GM12878 (cell line): ENCODE data around the gene ATP7B.

Experiments
- EZH2 ChIP-seq: IDR thresholded peaks from 2 replicates; pipeline ENCODE4 v1.6.1; 2012; ENCODE audit warnings: low read depth, mild to moderate bottlenecking, control low read depth, inconsistent platforms, low read length, borderline replicate concordance; ENCODE audit not compliant: control insufficient read depth
- GABPA ChIP-seq: IDR thresholded peaks from 2 replicates; pipeline ENCODE4 v1.6.1; 2014; ENCODE audit warnings: antibody characterized with exemption, low read depth, mild to moderate bottlenecking, inconsistent platforms
- POLR2A ChIP-seq: IDR thresholded peaks from 2 replicates; pipeline ENCODE4 v1.6.1; 2011; ENCODE audit warnings: low read depth, mild to moderate bottlenecking, low read length
- POLR2AphosphoS5 ChIP-seq: IDR thresholded peaks from 2 replicates; pipeline ENCODE4 v1.6.1; 2011; ENCODE audit warnings: mild to moderate bottlenecking, low read length, inconsistent platforms
- RAD21 ChIP-seq: IDR thresholded peaks from 2 replicates; pipeline ENCODE4 v1.6.1; 2011; ENCODE audit warnings: mild to moderate bottlenecking, low read depth, low read length, moderate library complexity; ENCODE audit not compliant: insufficient read depth
- RFX5 ChIP-seq: IDR thresholded peaks from 2 replicates; pipeline ENCODE4 v1.6.1; 2011; ENCODE audit warnings: low read depth, low read length, improper control_type of control experiment
- SIX5 ChIP-seq: IDR thresholded peaks from 2 replicates; pipeline ENCODE4 v1.6.1; 2011; ENCODE audit warnings: mild to moderate bottlenecking, low read depth, low read length, moderate library complexity; ENCODE audit not compliant: severe bottlenecking
- SUZ12 ChIP-seq: fragments of 200-600 bp; sonication (generic); IDR thresholded peaks from one replicate; pipeline ENCODE4 v1.6.1; 2018; ENCODE audit warnings: antibody characterized with exemption, mild to moderate bottlenecking; ENCODE audit not compliant: unreplicated experiment
- YY1 ChIP-seq: IDR thresholded peaks from 2 replicates; pipeline ENCODE4 v1.6.1; 2011; ENCODE audit warnings: low read depth, mild to moderate bottlenecking, low read length
- ZBED1 ChIP-seq: IDR thresholded peaks from 2 replicates; pipeline ENCODE4 v1.6.1; 2016; ENCODE audit warnings: borderline replicate concordance
- TF ChIP-seq, protein P1 (sequence below), 3 experiments: IDR thresholded peaks in 2 of 3; conservative IDR thresholded peaks in 1 of 3; 2 replicates each; pipeline ENCODE4 v1.5.1; 2011; ENCODE audit warnings: low read depth in 3 of 3, low read length in 3 of 3, mild to moderate bottlenecking in 3 of 3, control low read depth in 2 of 3, moderate library complexity in 2 of 3, inconsistent platforms in 1 of 3, mixed read lengths in 1 of 3; ENCODE audit not compliant: control insufficient read depth in 2 of 3, insufficient read depth in 1 of 3; ENCODE audit errors: extremely low read depth in 1 of 3
- TF ChIP-seq, protein P2 (sequence below): IDR thresholded peaks from 2 replicates; pipeline ENCODE4 v1.6.1; 2012; ENCODE audit warnings: low read depth, low read length, improper control_type of control experiment

DNA sequence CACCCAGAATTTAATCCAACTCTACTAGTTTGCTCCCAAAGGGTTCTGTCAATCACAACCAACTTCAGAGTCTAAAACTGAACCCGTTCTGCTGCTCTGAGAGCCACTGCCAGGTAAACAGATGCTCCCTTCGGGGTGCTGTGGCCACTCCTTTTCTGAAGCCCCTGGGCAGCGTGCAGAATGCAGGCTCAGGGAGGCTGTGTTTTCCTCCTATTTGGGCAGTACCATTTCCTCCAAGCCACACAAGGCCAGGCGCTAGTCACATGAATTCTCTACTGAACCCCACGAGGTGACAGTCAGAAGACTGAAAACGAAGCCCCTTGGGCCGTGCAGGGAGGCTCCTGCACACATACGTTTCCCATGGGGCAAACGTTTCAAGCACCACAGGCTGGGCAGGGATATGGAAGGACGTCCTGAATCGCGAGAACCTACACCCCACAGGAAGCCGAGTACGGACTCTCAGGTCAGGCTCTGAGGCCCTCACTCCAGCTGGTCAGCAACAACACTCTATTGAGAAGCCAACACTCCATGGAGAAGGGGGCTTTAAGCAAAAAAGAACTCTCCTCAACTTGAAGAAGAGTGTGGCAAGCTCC, 77.7 kb downstream of the ATP7B start:
- TF ChIP-seq, protein P1, sequence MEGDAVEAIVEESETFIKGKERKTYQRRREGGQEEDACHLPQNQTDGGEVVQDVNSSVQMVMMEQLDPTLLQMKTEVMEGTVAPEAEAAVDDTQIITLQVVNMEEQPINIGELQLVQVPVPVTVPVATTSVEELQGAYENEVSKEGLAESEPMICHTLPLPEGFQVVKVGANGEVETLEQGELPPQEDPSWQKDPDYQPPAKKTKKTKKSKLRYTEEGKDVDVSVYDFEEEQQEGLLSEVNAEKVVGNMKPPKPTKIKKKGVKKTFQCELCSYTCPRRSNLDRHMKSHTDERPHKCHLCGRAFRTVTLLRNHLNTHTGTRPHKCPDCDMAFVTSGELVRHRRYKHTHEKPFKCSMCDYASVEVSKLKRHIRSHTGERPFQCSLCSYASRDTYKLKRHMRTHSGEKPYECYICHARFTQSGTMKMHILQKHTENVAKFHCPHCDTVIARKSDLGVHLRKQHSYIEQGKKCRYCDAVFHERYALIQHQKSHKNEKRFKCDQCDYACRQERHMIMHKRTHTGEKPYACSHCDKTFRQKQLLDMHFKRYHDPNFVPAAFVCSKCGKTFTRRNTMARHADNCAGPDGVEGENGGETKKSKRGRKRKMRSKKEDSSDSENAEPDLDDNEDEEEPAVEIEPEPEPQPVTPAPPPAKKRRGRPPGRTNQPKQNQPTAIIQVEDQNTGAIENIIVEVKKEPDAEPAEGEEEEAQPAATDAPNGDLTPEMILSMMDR (IDR thresholded peaks at IDR 0.05 in 2 of 3, conservative IDR thresholded peaks at IDR 0.05 in 1 of 3; ENCODE audit: control insufficient read depth in 2 of 3, extremely low read depth in 1 of 3, insufficient read depth in 1 of 3, low read depth in 3 of 3, low read length in 3 of 3), result no peak
- TF ChIP-seq SUZ12, result no peak
- no peak for TF ChIP-seq RAD21
- no peak for TF ChIP-seq SIX5
- TF ChIP-seq EZH2, result no peak
- TF ChIP-seq POLR2AphosphoS5, result no peak
- TF ChIP-seq GABPA, result no peak
- TF ChIP-seq ZBED1, result no peak
- TF ChIP-seq POLR2A, result no peak
- TF ChIP-seq, protein P2, sequence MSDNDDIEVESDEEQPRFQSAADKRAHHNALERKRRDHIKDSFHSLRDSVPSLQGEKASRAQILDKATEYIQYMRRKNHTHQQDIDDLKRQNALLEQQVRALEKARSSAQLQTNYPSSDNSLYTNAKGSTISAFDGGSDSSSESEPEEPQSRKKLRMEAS, result no peak
- TF ChIP-seq RFX5, result no peak
- no peak for TF ChIP-seq YY1
